ENCODE measurements around the gene MDN1. TPM values are rescaled to one million over a fixed set of nuclear protein-coding genes. Genes with fewer than 3 reads are reported as not detected.

MDN1 gene
- total RNA-seq, 1 experiment from 2014 or later, result 117 TPM

GRCh38 chr6:89706121-89706520, 113.5 kb downstream of the MDN1 start:
- H3K9ac ChIP-seq (ENCODE audit: extremely low read depth, insufficient read length, low read length), result no peak overlapping the region
- no peak overlapping the region for H2AK5ac ChIP-seq (ENCODE audit: insufficient read length, low read length)
- no peak overlapping the region for H2BK20ac ChIP-seq (ENCODE audit: low read depth, low read length, poor library complexity, severe bottlenecking)
- H3K4ac ChIP-seq (ENCODE audit: low read depth, low read length), result no peak overlapping the region
- no peaks in the 10 kb centered on the region for H3K79me2 ChIP-seq (ENCODE audit: insufficient read depth, low read length)
- H3K23ac ChIP-seq (ENCODE audit: insufficient read length, low read depth, low read length), result no peak overlapping the region
- Mint-ChIP-seq H3K9me3 (no peaks in the 10 kb centered on the region), H3K27ac (no peak overlapping the region), H3K36me3 (ENCODE audit: insufficient read depth in 1 of 3, low read depth in 3 of 3) (peaks cover 65 to 91% (median 83%) of the 10 kb centered on the region in 3 experiments), H3K4me1 (no peaks in the 10 kb centered on the region), H3K4me3 (no peak overlapping the region), H3K27me3 (ENCODE audit: low read depth) (no peaks in the 10 kb centered on the region)
- no peaks in the 10 kb centered on the region for H3K79me1 ChIP-seq (ENCODE audit: insufficient read depth, low read depth, low read length, poor library complexity, severe bottlenecking)
- H3K14ac ChIP-seq (ENCODE audit: insufficient read depth, low read length), result no peak overlapping the region
- H2BK15ac ChIP-seq (ENCODE audit: low read depth, low read length), result no peak overlapping the region
- H4K8ac ChIP-seq (replicated peaks; ENCODE audit: insufficient read length, low read depth, low read length), result no peak overlapping the region
- no peak overlapping the region for H3K56ac ChIP-seq (ENCODE audit: insufficient read length, low read depth, low read length)
- H3K4me1 ChIP-seq (ENCODE audit: insufficient read depth, low read length), result no peaks in the 10 kb centered on the region
- no peak overlapping the region for H2AFZ ChIP-seq (ENCODE audit: low read length)
- no peak overlapping the region for H3K18ac ChIP-seq (ENCODE audit: insufficient read length, low read depth, low read length)
- no peak overlapping the region for H2BK12ac ChIP-seq (ENCODE audit: insufficient read length, low read depth, low read length)
- H3K9me3 ChIP-seq (ENCODE audit: control insufficient read depth, low read depth, low read length), result no peaks in the 10 kb centered on the region
- H3K23me2 ChIP-seq (ENCODE audit: insufficient read length, low read depth, low read length, poor library complexity, severe bottlenecking), result no peaks in the 10 kb centered on the region
- H3K4me2 ChIP-seq (ENCODE audit: insufficient read depth, insufficient read length, low read length), result no peak overlapping the region
- TF ChIP-seq CTCF (conservative IDR thresholded peaks at IDR 0.05), result no peak
- H3K27ac ChIP-seq (ENCODE audit: insufficient read length, low read depth, low read length), result no peak overlapping the region
- no peak overlapping the region for H2BK5ac ChIP-seq (ENCODE audit: insufficient read length, low read length)
- H3K27me3 ChIP-seq (ENCODE audit: insufficient read depth, low read length), result no peaks in the 10 kb centered on the region
- no peak overlapping the region for H2BK120ac ChIP-seq (ENCODE audit: low read depth, low read length, poor library complexity, severe bottlenecking)
- no peak overlapping the region for H4K5ac ChIP-seq (ENCODE audit: insufficient read length, low read depth, low read length)
- no peak overlapping the region for H3T11ph ChIP-seq (ENCODE audit: low read length)
- H4K20me1 ChIP-seq (ENCODE audit: control insufficient read depth, insufficient read depth, insufficient read length), result no peaks in the 10 kb centered on the region
- no peak overlapping the region for H4K91ac ChIP-seq (ENCODE audit: insufficient read length, low read depth, low read length)
- DNase-seq, result no peak
